ENCODE data around the gene AFF3.

AFF3 gene

GRCh38 chr2:100043891-100044255 is 98.5 kb downstream of the AFF3 start:
- Histone ChIP-seq H3K4me3 (ENCODE audit: low read depth, low read length, poor library complexity, severe bottlenecking) (no peak overlapping the region), H3K9me3 (ENCODE audit: low read length) (no peaks in the 10 kb centered on the region), H3F3A (ENCODE audit: insufficient read depth, low read length) (no peaks in the 10 kb centered on the region), H4K20me1 (ENCODE audit: insufficient read depth, low read length) (no peaks in the 10 kb centered on the region), H3K27ac (ENCODE audit: low read depth, low read length, poor library complexity, severe bottlenecking) (no peak overlapping the region), H3K9ac (ENCODE audit: low read length) (no peak overlapping the region), H3K27me3 (ENCODE audit: insufficient read depth, low read length) (no peaks in the 10 kb centered on the region), H3K9me2 (ENCODE audit: low read depth, low read length) (no peaks in the 10 kb centered on the region), H3K4me1 (ENCODE audit: insufficient read depth, low read length, severe bottlenecking) (no peaks in the 10 kb centered on the region), H3K36me3 (ENCODE audit: insufficient read depth, low read length) (peaks cover 94% of the 10 kb centered on the region), H2AFZ (ENCODE audit: low read length) (no peak overlapping the region), H3K4me2 (ENCODE audit: low read length) (no peak overlapping the region), H3K79me2 (ENCODE audit: insufficient read depth, low read length) (peaks cover 24% of the 10 kb centered on the region)
- TF ChIP-seq EZH2 (IDR thresholded peaks at IDR 0.05; ENCODE audit: borderline replicate concordance, low read length) = no peak
- TF ChIP-seq, protein P1, sequence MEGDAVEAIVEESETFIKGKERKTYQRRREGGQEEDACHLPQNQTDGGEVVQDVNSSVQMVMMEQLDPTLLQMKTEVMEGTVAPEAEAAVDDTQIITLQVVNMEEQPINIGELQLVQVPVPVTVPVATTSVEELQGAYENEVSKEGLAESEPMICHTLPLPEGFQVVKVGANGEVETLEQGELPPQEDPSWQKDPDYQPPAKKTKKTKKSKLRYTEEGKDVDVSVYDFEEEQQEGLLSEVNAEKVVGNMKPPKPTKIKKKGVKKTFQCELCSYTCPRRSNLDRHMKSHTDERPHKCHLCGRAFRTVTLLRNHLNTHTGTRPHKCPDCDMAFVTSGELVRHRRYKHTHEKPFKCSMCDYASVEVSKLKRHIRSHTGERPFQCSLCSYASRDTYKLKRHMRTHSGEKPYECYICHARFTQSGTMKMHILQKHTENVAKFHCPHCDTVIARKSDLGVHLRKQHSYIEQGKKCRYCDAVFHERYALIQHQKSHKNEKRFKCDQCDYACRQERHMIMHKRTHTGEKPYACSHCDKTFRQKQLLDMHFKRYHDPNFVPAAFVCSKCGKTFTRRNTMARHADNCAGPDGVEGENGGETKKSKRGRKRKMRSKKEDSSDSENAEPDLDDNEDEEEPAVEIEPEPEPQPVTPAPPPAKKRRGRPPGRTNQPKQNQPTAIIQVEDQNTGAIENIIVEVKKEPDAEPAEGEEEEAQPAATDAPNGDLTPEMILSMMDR (IDR thresholded peaks at IDR 0.05; ENCODE audit: low read length) = no peak

GRCh38 chr2:100043081-100043890 is 99.1 kb downstream of the AFF3 start:
- peaks cover 25% of the 10 kb centered on the region for H3K79me2 ChIP-seq (ENCODE audit: insufficient read depth, low read length)
- no peak overlapping the region for H3K27ac ChIP-seq (ENCODE audit: low read depth, low read length, poor library complexity, severe bottlenecking)
- no peaks in the 10 kb centered on the region for H3K9me3 ChIP-seq (ENCODE audit: low read length)
- peaks cover 88% of the 10 kb centered on the region for H3K36me3 ChIP-seq (ENCODE audit: insufficient read depth, low read length)
- no peak overlapping the region for H3K4me3 ChIP-seq (ENCODE audit: low read depth, low read length, poor library complexity, severe bottlenecking)
- no peaks in the 10 kb centered on the region for H3F3A ChIP-seq (ENCODE audit: insufficient read depth, low read length)
- no peaks in the 10 kb centered on the region for H3K9me2 ChIP-seq (ENCODE audit: low read depth, low read length)
- H4K20me1 ChIP-seq (ENCODE audit: insufficient read depth, low read length) = no peaks in the 10 kb centered on the region
- no peaks in the 10 kb centered on the region for H3K27me3 ChIP-seq (ENCODE audit: insufficient read depth, low read length)
- H2AFZ ChIP-seq (ENCODE audit: low read length) = no peak overlapping the region
- H3K4me1 ChIP-seq (ENCODE audit: insufficient read depth, low read length, severe bottlenecking) = no peaks in the 10 kb centered on the region
- no peak for TF ChIP-seq EZH2 (IDR thresholded peaks at IDR 0.05; ENCODE audit: borderline replicate concordance, low read length)
- TF ChIP-seq, protein P1 (IDR thresholded peaks at IDR 0.05; ENCODE audit: low read length) = no peak
- H3K9ac ChIP-seq (ENCODE audit: low read length) = no peak overlapping the region
- no peak overlapping the region for H3K4me2 ChIP-seq (ENCODE audit: low read length)

- Histone ChIP-seq H3K27ac (ENCODE audit: low read depth, low read length, poor library complexity, severe bottlenecking) (no peak overlapping the region), H4K20me1 (ENCODE audit: insufficient read depth, low read length) (no peaks in the 10 kb centered on the region), H3K36me3 (ENCODE audit: insufficient read depth, low read length) (peaks cover 86% of the 10 kb centered on the region), H3K4me2 (ENCODE audit: low read length) (no peak overlapping the region), H2AFZ (ENCODE audit: low read length) (no peak overlapping the region), H3K9me2 (ENCODE audit: low read depth, low read length) (no peaks in the 10 kb centered on the region), H3K9ac (ENCODE audit: low read length) (no peak overlapping the region), H3F3A (ENCODE audit: insufficient read depth, low read length) (no peaks in the 10 kb centered on the region), H3K27me3 (ENCODE audit: insufficient read depth, low read length) (no peaks in the 10 kb centered on the region), H3K9me3 (ENCODE audit: low read length) (no peaks in the 10 kb centered on the region), H3K4me1 (ENCODE audit: insufficient read depth, low read length, severe bottlenecking) (no peaks in the 10 kb centered on the region), H3K4me3 (ENCODE audit: low read depth, low read length, poor library complexity, severe bottlenecking) (no peak overlapping the region), H3K79me2 (ENCODE audit: insufficient read depth, low read length) (peaks cover 25% of the 10 kb centered on the region)
- TF ChIP-seq, protein P1 (IDR thresholded peaks at IDR 0.05; ENCODE audit: low read length) = no peak
- TF ChIP-seq EZH2 (IDR thresholded peaks at IDR 0.05; ENCODE audit: borderline replicate concordance, low read length) = no peak
These were observed 99.8 kb downstream of the AFF3 start for GRCh38 chr2:100042562-100042961.

Data from OCI-LY1 (cell line).